Stomach (tissue), 4 donors: ENCODE data around the gene ARID1B.

Experiments
- POLR2A ChIP-seq, 4 donors: fragments of 450-650 bp; IDR thresholded peaks; one replicate each; pipeline ENCODE4 v1.6.1; 2016; ENCODE audit warnings: antibody characterized with exemption in 4 of 4, control low read depth in 2 of 4, mild to moderate bottlenecking in 1 of 4, moderate library complexity in 1 of 4
- TF ChIP-seq, protein P1 (sequence below), 7 experiments: fragments of 450-650 bp in 4 of 7; fragments of 200-600 bp in 3 of 7; sonication (generic) in 3 of 7; IDR thresholded peaks; one replicate each; pipeline ENCODE4 v1.5.1; 2016 to 2019; ENCODE audit warnings: antibody characterized with exemption in 7 of 7, control low read depth in 2 of 7, mild to moderate bottlenecking in 1 of 7

DNA sequence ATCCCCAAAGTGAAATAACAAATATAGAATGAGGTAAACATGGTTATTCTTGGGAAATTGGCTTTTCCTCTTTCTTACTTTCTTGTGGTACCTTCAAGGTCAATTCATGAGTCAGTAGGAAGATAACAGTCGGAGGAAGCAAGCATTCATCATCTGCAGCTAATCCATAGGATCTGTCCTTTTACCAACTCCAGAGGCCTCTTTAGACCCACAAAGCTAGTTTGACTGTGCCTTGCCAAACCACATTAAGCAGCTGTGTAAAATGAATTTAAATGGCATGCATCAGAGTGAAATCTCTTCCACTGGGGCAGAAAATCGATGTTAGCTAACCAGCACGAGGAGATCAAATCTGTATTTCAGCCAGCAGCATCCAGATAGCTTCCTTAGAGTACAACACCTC, 374.8 kb downstream of the ARID1B start:
- TF ChIP-seq, protein P1, sequence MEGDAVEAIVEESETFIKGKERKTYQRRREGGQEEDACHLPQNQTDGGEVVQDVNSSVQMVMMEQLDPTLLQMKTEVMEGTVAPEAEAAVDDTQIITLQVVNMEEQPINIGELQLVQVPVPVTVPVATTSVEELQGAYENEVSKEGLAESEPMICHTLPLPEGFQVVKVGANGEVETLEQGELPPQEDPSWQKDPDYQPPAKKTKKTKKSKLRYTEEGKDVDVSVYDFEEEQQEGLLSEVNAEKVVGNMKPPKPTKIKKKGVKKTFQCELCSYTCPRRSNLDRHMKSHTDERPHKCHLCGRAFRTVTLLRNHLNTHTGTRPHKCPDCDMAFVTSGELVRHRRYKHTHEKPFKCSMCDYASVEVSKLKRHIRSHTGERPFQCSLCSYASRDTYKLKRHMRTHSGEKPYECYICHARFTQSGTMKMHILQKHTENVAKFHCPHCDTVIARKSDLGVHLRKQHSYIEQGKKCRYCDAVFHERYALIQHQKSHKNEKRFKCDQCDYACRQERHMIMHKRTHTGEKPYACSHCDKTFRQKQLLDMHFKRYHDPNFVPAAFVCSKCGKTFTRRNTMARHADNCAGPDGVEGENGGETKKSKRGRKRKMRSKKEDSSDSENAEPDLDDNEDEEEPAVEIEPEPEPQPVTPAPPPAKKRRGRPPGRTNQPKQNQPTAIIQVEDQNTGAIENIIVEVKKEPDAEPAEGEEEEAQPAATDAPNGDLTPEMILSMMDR (IDR thresholded peaks at IDR 0.05) = no peak
- no peak for TF ChIP-seq POLR2A (IDR thresholded peaks at IDR 0.05)
